Central memory CD4-positive, alpha-beta T cell (primary cell): ENCODE data around the gene NRIP2.

Experiments
- DNase-seq: peaks from one replicate; pipeline ENCODE4 v3.0.0; 2022

NRIP2 gene

GRCh38 chr12:2804393-2805142 is 30.3 kb downstream of the NRIP2 start:
- no peak for DNase-seq

GRCh38 chr12:2803635-2804392 is 31.0 kb downstream of the NRIP2 start:
- DNase-seq: no peak

GRCh38 chr12:2801044-2801783 is 33.6 kb downstream of the NRIP2 start:
- no peak for DNase-seq

- DNase-seq: no peak
Observed at GRCh38 chr12:2800046-2800570, 34.7 kb downstream of the NRIP2 start.

- no peak for DNase-seq
Observed at GRCh38 chr12:2797721-2798418, 37.0 kb downstream of the NRIP2 start.

- DNase-seq: no peak
Observed at GRCh38 chr12:2796187-2796666, 38.6 kb downstream of the NRIP2 start.

- DNase-seq: peak; percentile 71
Observed at GRCh38 chr12:2795291-2796186, 39.3 kb downstream of the NRIP2 start.

- DNase-seq: peak; percentile 83
Observed at GRCh38 chr12:2794736-2795289, 40.0 kb downstream of the NRIP2 start, which contains the start of gene FKBP4. Gene FKBP4, plus strand, starts transcription at chr12:2794970. Its CDS starts 170 bp downstream, at chr12:2795140.

- peak; percentile 21 for DNase-seq
Observed at GRCh38 chr12:2794191-2794735, 40.6 kb downstream of the NRIP2 start.

GRCh38 chr12:2793561-2793960 is 41.3 kb downstream of the NRIP2 start:
- DNase-seq: no peak

- no peak for DNase-seq
Observed at GRCh38 chr12:2792671-2793500, 41.9 kb downstream of the NRIP2 start.

GRCh38 chr12:2791089-2791488 is 43.7 kb downstream of the NRIP2 start:
- no peak for DNase-seq

GRCh38 chr12:2785017-2785416 is 49.8 kb downstream of the NRIP2 start:
- no peak for DNase-seq

- peak; percentile 36 for DNase-seq
Observed at GRCh38 chr12:2783936-2784600, 50.8 kb downstream of the NRIP2 start.

GRCh38 chr12:2779281-2779680 is 55.6 kb downstream of the NRIP2 start:
- DNase-seq: no peak

- no peak for DNase-seq
Observed at GRCh38 chr12:2776129-2776806, 58.6 kb downstream of the NRIP2 start.

GRCh38 chr12:2775431-2775830 is 59.4 kb downstream of the NRIP2 start:
- DNase-seq: no peak
